Measurements from ENCODE around the gene APOBEC3H. TPM values are rescaled to one million over a fixed set of nuclear protein-coding genes. Genes with fewer than 3 reads are reported as not detected.

APOBEC3H gene
- total RNA-seq, 1 experiment from 2014 or later, result not detected

GRCh38 chr22:39142088-39142680 lies 45.1 kb downstream of the APOBEC3H start:
- intact Hi-C loops (cut with micrococcal nuclease; ENCODE audit: unreplicated experiment), result no loop called here
- BruUV-seq (replicated peaks), result no TSS peak
- Histone ChIP-seq H3K27ac (ENCODE audit: low read depth, low read length, poor library complexity, severe bottlenecking) (no peak overlapping the region), H3K9me3 (ENCODE audit: low read depth, low read length, poor library complexity, severe bottlenecking) (no peaks in the 10 kb centered on the region), H3K27me3 (replicated peaks; ENCODE audit: insufficient read depth, low read depth, low read length, poor library complexity) (no peaks in the 10 kb centered on the region), H3K36me3 (ENCODE audit: insufficient read depth, low read length, poor library complexity, severe bottlenecking) (no peaks in the 10 kb centered on the region), H3K4me1 (ENCODE audit: insufficient read depth, low read length, poor library complexity, severe bottlenecking) (peaks cover 10% of the 10 kb centered on the region), H3K4me3 (ENCODE audit: low read depth, low read length, poor library complexity, severe bottlenecking) (no peak overlapping the region)
- POLR2A ChIA-PET (ENCODE audit: low non-redundant PET), result no interaction called here
- no peak for DNase-seq (ENCODE audit: low spot score)
- no peak for TF ChIP-seq CTCF (conservative IDR thresholded peaks at IDR 0.05; ENCODE audit: low read depth, low read length)
- no peak for TF ChIP-seq EZH2 (IDR thresholded peaks at IDR 0.05; ENCODE audit: borderline replicate concordance, low read depth, low read length, poor library complexity, severe bottlenecking)
- CTCF ChIA-PET, result no interaction called here

GRCh38 chr22:39144101-39144767 lies 47.2 kb downstream of the APOBEC3H start:
- Histone ChIP-seq H3K36me3 (ENCODE audit: insufficient read depth, low read length, poor library complexity, severe bottlenecking) (no peaks in the 10 kb centered on the region), H3K4me1 (ENCODE audit: insufficient read depth, low read length, poor library complexity, severe bottlenecking) (peaks cover 18% of the 10 kb centered on the region), H3K4me3 (ENCODE audit: low read depth, low read length, poor library complexity, severe bottlenecking) (peak overlapping the region; percentile 97), H3K9me3 (ENCODE audit: low read depth, low read length, poor library complexity, severe bottlenecking) (no peaks in the 10 kb centered on the region), H3K27ac (ENCODE audit: low read depth, low read length, poor library complexity, severe bottlenecking) (no peak overlapping the region), H3K27me3 (replicated peaks; ENCODE audit: insufficient read depth, low read depth, low read length, poor library complexity) (no peaks in the 10 kb centered on the region)
- BruUV-seq (replicated peaks), result no TSS peak
- ChIA-PET CTCF (no interaction called here), POLR2A (ENCODE audit: low non-redundant PET) (no interaction called here)
- peak; percentile 48 for DNase-seq (ENCODE audit: low spot score)
- no peak for TF ChIP-seq EZH2 (IDR thresholded peaks at IDR 0.05; ENCODE audit: borderline replicate concordance, low read depth, low read length, poor library complexity, severe bottlenecking)
- no peak for TF ChIP-seq CTCF (conservative IDR thresholded peaks at IDR 0.05; ENCODE audit: low read depth, low read length)
- intact Hi-C loops (cut with micrococcal nuclease; ENCODE audit: unreplicated experiment), result no loop called here

GRCh38 chr22:39146256-39147101 lies 49.4 kb downstream of the APOBEC3H start:
- H3K27me3 ChIP-seq (replicated peaks; ENCODE audit: insufficient read depth, low read depth, low read length, poor library complexity), result no peaks in the 10 kb centered on the region
- H3K4me1 ChIP-seq (ENCODE audit: insufficient read depth, low read length, poor library complexity, severe bottlenecking), result peaks cover 26% of the 10 kb centered on the region
- ChIA-PET CTCF (no interaction called here), POLR2A (ENCODE audit: low non-redundant PET) (no interaction called here)
- peak overlapping the region; percentile 66 for H3K27ac ChIP-seq (ENCODE audit: low read depth, low read length, poor library complexity, severe bottlenecking)
- BruUV-seq (replicated peaks), result no TSS peak
- H3K36me3 ChIP-seq (ENCODE audit: insufficient read depth, low read length, poor library complexity, severe bottlenecking), result no peaks in the 10 kb centered on the region
- TF ChIP-seq CTCF (conservative IDR thresholded peaks at IDR 0.05; ENCODE audit: low read depth, low read length) (no peak), EZH2 (IDR thresholded peaks at IDR 0.05; ENCODE audit: borderline replicate concordance, low read depth, low read length, poor library complexity, severe bottlenecking) (no peak)
- DNase-seq (ENCODE audit: low spot score), result no peak
- H3K4me3 ChIP-seq (ENCODE audit: low read depth, low read length, poor library complexity, severe bottlenecking), result peak overlapping the region; percentile 97
- intact Hi-C loops (cut with micrococcal nuclease; ENCODE audit: unreplicated experiment), result no loop called here
- no peaks in the 10 kb centered on the region for H3K9me3 ChIP-seq (ENCODE audit: low read depth, low read length, poor library complexity, severe bottlenecking)
